SK-N-SH (cell line): Measurements from ENCODE around the gene STK36. TPM values are rescaled to one million over a fixed set of nuclear protein-coding genes. Genes with fewer than 3 reads are reported as not detected.

ENCODE experiments used
- CTCF ChIA-PET: fragments of 300-600, 350-600 bp; formaldehyde crosslinking; extraction: SDS; loops from one replicate; lab custom pipeline; 2021; lab: Yijun Ruan, JAX
- POLR2A ChIA-PET: fragments of 350-600 bp; sonication (Branson Sonifier 250); formaldehyde crosslinking; extraction: SDS; loops from one replicate; lab custom pipeline; 2020; ENCODE audit warnings: antibody characterized with exemption, inconsistent platforms; lab: Yijun Ruan, JAX
- DNase-seq: peaks from one replicate; pipeline ENCODE4 v3.0.0; 2012
- H2AFZ ChIP-seq: fragments of 200-600 bp; sonication (generic); 2 replicates; pipeline ENCODE4 v1.8.1; 2016; ENCODE audit warnings: antibody characterized with exemption, mild to moderate bottlenecking, low read depth
- H3F3A ChIP-seq: fragments of 200-600 bp; sonication (generic); replicated peaks from 2 replicates; pipeline ENCODE3; 2016; ENCODE audit warnings: antibody characterized with exemption, mild to moderate bottlenecking; ENCODE audit not compliant: insufficient read depth
- H3K27ac ChIP-seq, 2 experiments: fragments of 200-500 bp in 1 of 2; fragments of 200-600 bp in 1 of 2; sonication (Bioruptor generic) in 1 of 2; sonication (generic), shearing (Covaris generic) in 1 of 2; 2 replicates each; pipeline versions ENCODE4 v1.5.1 to v1.6.1; 2014 to 2016; ENCODE audit warnings: low read depth in 2 of 2, inconsistent platforms in 1 of 2, low read length in 1 of 2, mild to moderate bottlenecking in 1 of 2, mixed read lengths in 1 of 2
- H3K27me3 ChIP-seq: fragments of 200-600 bp; sonication (generic), shearing (Covaris generic); 2 replicates; pipeline ENCODE4 v1.6.1; 2016; ENCODE audit warnings: mixed run types; ENCODE audit not compliant: insufficient read depth
- H3K36me3 ChIP-seq, 2 experiments: fragments of 200-500 bp in 1 of 2; fragments of 200-600 bp in 1 of 2; sonication (Bioruptor generic) in 1 of 2; sonication (generic) in 1 of 2; replicated peaks in 1 of 2; 2 replicates each; pipeline versions ENCODE3 to v1.5.1; 2014 to 2016; ENCODE audit warnings: low read length in 1 of 2, mild to moderate bottlenecking in 1 of 2; ENCODE audit not compliant: insufficient read depth in 2 of 2, control insufficient read depth in 1 of 2
- H3K4me1 ChIP-seq, 2 experiments: fragments of 200-500 bp in 1 of 2; fragments of 200-600 bp in 1 of 2; sonication (Bioruptor generic) in 1 of 2; sonication (generic), shearing (Covaris generic) in 1 of 2; 2 replicates each; pipeline versions ENCODE4 v1.5.1 to v1.6.1; 2014 to 2016; ENCODE audit warnings: low read depth in 1 of 2, low read length in 1 of 2, mixed run types in 1 of 2; ENCODE audit not compliant: insufficient read depth in 2 of 2, control insufficient read depth in 1 of 2
- H3K4me2 ChIP-seq: fragments of 200-600 bp; sonication (generic), shearing (Covaris generic); 2 replicates; pipeline ENCODE4 v1.6.1; 2017; ENCODE audit warnings: mixed run types
- H3K4me3 ChIP-seq, 2 experiments: fragments of 200-500 bp in 1 of 2; fragments of 200-600 bp in 1 of 2; sonication (Bioruptor generic) in 1 of 2; sonication (generic), shearing (Covaris generic) in 1 of 2; 2 replicates each; pipeline versions ENCODE4 v1.5.1 to v1.8.1; 2014 to 2016; ENCODE audit warnings: low read depth in 2 of 2, inconsistent platforms in 1 of 2, low read length in 1 of 2, mild to moderate bottlenecking in 1 of 2, mixed read lengths in 1 of 2, moderate library complexity in 1 of 2
- H3K79me2 ChIP-seq: fragments of 200-600 bp; sonication (generic); 2 replicates; pipeline ENCODE4 v1.8.1; 2017; ENCODE audit warnings: mild to moderate bottlenecking; ENCODE audit not compliant: insufficient read depth
- H3K9ac ChIP-seq: fragments of 200-600 bp; sonication (generic); 2 replicates; pipeline ENCODE4 v1.6.1; 2017; ENCODE audit warnings: mixed run types
- H3K9me2 ChIP-seq: fragments of 200-600 bp; sonication (generic); 2 replicates; pipeline ENCODE4 v1.6.1; 2017; ENCODE audit warnings: mixed run types
- H3K9me3 ChIP-seq: fragments of 200-600 bp; sonication (generic); 2 replicates; pipeline ENCODE4 v1.6.1; 2017; ENCODE audit warnings: mixed run types, mild to moderate bottlenecking, moderate library complexity
- H4K20me1 ChIP-seq: fragments of 200-600 bp; sonication (generic); 2 replicates; pipeline ENCODE4 v1.6.1; 2017; ENCODE audit warnings: mild to moderate bottlenecking, mixed run types; ENCODE audit not compliant: insufficient read depth
- ELF1 ChIP-seq: IDR thresholded peaks from 2 replicates; pipeline ENCODE4 v1.4.0; 2012
- EP300 ChIP-seq, 2 experiments: IDR thresholded peaks; 2 replicates each; pipeline versions ENCODE4 v1.4.0 to v1.6.1; 2012; ENCODE audit warnings: borderline replicate concordance in 1 of 2, low read depth in 1 of 2, low read length in 1 of 2
- FOXJ3 ChIP-seq: sonication (generic); formaldehyde crosslinking; IDR thresholded peaks from 2 replicates; pipeline ENCODE4 v1.5.1; 2020; ENCODE audit warnings: mild to moderate bottlenecking, missing genetic modification reagents
- FOXM1 ChIP-seq: IDR thresholded peaks from 2 replicates; pipeline ENCODE4 v1.4.0; 2012; ENCODE audit warnings: low read depth, mild to moderate bottlenecking
- GABPA ChIP-seq: IDR thresholded peaks from 2 replicates; pipeline ENCODE4 v1.4.0; 2012; ENCODE audit warnings: low read depth, mild to moderate bottlenecking
- JUND ChIP-seq: IDR thresholded peaks from 2 replicates; pipeline ENCODE4 v1.4.0; 2012
- POLR2AphosphoS5 ChIP-seq: IDR thresholded peaks from 2 replicates; pipeline ENCODE4 v1.6.1; 2012; ENCODE audit warnings: low read depth, low read length
- RAD21 ChIP-seq: IDR thresholded peaks from 2 replicates; pipeline ENCODE4 v1.6.1; 2012; ENCODE audit warnings: mild to moderate bottlenecking, low read length
- RXRA ChIP-seq: IDR thresholded peaks from 2 replicates; pipeline ENCODE4 v1.4.0; 2012; ENCODE audit warnings: low read depth, mild to moderate bottlenecking, borderline replicate concordance
- SIN3A ChIP-seq: IDR thresholded peaks from 2 replicates; pipeline ENCODE4 v1.6.1; 2012; ENCODE audit warnings: low read depth, mild to moderate bottlenecking, low read length, moderate library complexity, borderline replicate concordance
- SMC3 ChIP-seq: IDR thresholded peaks from 2 replicates; pipeline ENCODE4 v1.6.1; 2012; ENCODE audit warnings: low read depth, low read length, improper control_type of control experiment
- TAF1 ChIP-seq: IDR thresholded peaks from 2 replicates; pipeline ENCODE4 v1.6.1; 2012; ENCODE audit warnings: low read depth, mild to moderate bottlenecking, low read length, moderate library complexity, borderline replicate concordance
- TCF12 ChIP-seq: IDR thresholded peaks from 2 replicates; pipeline ENCODE4 v1.4.0; 2012
- TEAD4 ChIP-seq: IDR thresholded peaks from 2 replicates; pipeline ENCODE4 v1.4.0; 2012; ENCODE audit warnings: mild to moderate bottlenecking, borderline replicate concordance; ENCODE audit not compliant: insufficient read depth
- WGBS: methylation state at CpG from one replicate; pipeline ENCODE4 v1.1.6; 2017; ENCODE audit warnings: low lambda C conversion rate; 5-methylcytosine and 5-hydroxymethylcytosine counted together
- polyA plus RNA-seq, 3 experiments: library from polyadenylated mRNA; depleted of rRNA; stranded (reverse); fragments of >200 nt; gene quantifications; 2 replicates each; pipeline ENCODE4 v1.2.3, GENCODE V29; 2012
- TF ChIP-seq, protein P1 (sequence below): fragments of 200-600 bp; sonication (generic); IDR thresholded peaks from 2 replicates; pipeline ENCODE4 v1.6.1; 2017; ENCODE audit warnings: antibody characterized with exemption, mild to moderate bottlenecking, moderate library complexity
- TF ChIP-seq, protein P2 (sequence below): IDR thresholded peaks from 2 replicates; pipeline ENCODE4 v1.4.0; 2012; ENCODE audit warnings: low read depth, borderline replicate concordance
- TF ChIP-seq, protein P3 (sequence below): IDR thresholded peaks from 2 replicates; pipeline ENCODE4; 2012
- TF ChIP-seq, protein P4 (sequence below): IDR thresholded peaks from 2 replicates; pipeline ENCODE4 v1.6.1; 2012; ENCODE audit warnings: mild to moderate bottlenecking, low read depth, low read length, moderate library complexity

The STK36 gene
- polyA plus RNA-seq, 1 of the 3 experiments (the other 2 are of a cell fraction), result 53.5 TPM

DNA sequence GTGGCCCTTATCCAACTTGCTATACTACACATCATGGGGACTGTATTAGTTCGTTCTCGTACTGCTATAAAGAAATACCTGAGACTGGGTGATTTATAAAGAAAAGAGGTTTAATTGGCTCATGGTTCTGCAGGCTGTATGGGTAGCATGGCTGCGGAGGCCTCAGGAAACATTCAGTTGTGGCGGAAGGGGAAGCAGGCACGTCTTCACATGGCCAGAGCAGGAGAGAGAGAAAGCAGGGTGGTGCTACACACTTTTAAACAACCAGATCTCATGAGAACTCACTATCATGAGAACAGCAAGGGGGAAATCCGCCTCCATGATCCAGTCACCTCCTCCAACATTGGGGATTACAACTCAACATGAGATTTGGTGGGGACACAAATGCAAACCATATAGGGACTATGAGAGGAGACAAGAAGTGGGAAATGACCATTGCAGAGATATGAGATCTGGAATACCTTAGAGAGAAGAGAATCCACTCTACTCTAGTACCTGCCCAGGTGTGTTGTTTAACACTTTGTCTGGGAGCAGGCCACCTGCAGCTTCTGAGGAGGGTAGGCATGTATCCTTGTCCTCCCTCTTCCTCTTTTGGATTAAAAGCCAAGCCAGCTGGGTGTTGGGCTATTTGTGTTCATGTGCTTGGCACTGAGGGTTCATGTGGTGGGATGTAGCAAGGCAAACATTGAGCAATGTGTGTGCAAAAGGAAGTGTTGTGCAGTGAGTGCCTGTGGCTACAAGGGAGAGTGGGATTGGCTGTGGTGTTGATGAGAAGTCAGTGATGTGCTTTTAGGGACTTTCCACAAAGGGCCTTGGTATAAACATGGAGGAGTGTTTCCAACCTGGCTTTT, 61.5 kb downstream of the STK36 start:
- no peak overlapping the region for H3K9ac ChIP-seq
- peaks cover 7 to 11% of the 10 kb centered on the region in 2 experiments for H3K36me3 ChIP-seq
- H3K4me2 ChIP-seq, result no peak overlapping the region
- no peaks in the 10 kb centered on the region for H4K20me1 ChIP-seq
- 83% methylated on average over 6 of the region's 6 CpGs for WGBS
- peaks cover 22% of the 10 kb centered on the region for H3F3A ChIP-seq
- peaks cover 0 to 26% of the 10 kb centered on the region in 2 experiments; a peak in 2 of 4 replicates for H3K4me1 ChIP-seq
- no peaks in the 10 kb centered on the region for H3K9me2 ChIP-seq
- DNase-seq, result no peak
- no peak overlapping the region for H3K4me3 ChIP-seq
- peak overlapping the region in 1 of 2 experiments; percentile 98; a peak in 2 of 4 replicates for H3K27ac ChIP-seq
- ChIA-PET POLR2A (no interaction called here), CTCF (interaction anchor here (0.6 kb wide), 1 partner anchor 18 kb away, joined by 3 read pairs; no protein-coding TSS in a partner anchor)
- H3K9me3 ChIP-seq, result no peaks in the 10 kb centered on the region
- peaks cover 65% of the 10 kb centered on the region for H3K79me2 ChIP-seq
- no peak overlapping the region for H2AFZ ChIP-seq
- no peaks in the 10 kb centered on the region for H3K27me3 ChIP-seq
- no peak for TF ChIP-seq RXRA
- no peak for TF ChIP-seq TEAD4
- TF ChIP-seq JUND, result no peak
- TF ChIP-seq POLR2AphosphoS5, result no peak
- TF ChIP-seq FOXM1, result no peak
- TF ChIP-seq SMC3, result no peak
- no peak for TF ChIP-seq GABPA
- no peak for TF ChIP-seq FOXJ3 (CRISPR knock-in tag)
- TF ChIP-seq TAF1, result no peak
- TF ChIP-seq, protein P1, sequence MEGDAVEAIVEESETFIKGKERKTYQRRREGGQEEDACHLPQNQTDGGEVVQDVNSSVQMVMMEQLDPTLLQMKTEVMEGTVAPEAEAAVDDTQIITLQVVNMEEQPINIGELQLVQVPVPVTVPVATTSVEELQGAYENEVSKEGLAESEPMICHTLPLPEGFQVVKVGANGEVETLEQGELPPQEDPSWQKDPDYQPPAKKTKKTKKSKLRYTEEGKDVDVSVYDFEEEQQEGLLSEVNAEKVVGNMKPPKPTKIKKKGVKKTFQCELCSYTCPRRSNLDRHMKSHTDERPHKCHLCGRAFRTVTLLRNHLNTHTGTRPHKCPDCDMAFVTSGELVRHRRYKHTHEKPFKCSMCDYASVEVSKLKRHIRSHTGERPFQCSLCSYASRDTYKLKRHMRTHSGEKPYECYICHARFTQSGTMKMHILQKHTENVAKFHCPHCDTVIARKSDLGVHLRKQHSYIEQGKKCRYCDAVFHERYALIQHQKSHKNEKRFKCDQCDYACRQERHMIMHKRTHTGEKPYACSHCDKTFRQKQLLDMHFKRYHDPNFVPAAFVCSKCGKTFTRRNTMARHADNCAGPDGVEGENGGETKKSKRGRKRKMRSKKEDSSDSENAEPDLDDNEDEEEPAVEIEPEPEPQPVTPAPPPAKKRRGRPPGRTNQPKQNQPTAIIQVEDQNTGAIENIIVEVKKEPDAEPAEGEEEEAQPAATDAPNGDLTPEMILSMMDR, result no peak
- TF ChIP-seq, protein P2, sequence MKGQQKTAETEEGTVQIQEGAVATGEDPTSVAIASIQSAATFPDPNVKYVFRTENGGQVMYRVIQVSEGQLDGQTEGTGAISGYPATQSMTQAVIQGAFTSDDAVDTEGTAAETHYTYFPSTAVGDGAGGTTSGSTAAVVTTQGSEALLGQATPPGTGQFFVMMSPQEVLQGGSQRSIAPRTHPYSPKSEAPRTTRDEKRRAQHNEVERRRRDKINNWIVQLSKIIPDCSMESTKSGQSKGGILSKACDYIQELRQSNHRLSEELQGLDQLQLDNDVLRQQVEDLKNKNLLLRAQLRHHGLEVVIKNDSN, result no peak

DNA sequence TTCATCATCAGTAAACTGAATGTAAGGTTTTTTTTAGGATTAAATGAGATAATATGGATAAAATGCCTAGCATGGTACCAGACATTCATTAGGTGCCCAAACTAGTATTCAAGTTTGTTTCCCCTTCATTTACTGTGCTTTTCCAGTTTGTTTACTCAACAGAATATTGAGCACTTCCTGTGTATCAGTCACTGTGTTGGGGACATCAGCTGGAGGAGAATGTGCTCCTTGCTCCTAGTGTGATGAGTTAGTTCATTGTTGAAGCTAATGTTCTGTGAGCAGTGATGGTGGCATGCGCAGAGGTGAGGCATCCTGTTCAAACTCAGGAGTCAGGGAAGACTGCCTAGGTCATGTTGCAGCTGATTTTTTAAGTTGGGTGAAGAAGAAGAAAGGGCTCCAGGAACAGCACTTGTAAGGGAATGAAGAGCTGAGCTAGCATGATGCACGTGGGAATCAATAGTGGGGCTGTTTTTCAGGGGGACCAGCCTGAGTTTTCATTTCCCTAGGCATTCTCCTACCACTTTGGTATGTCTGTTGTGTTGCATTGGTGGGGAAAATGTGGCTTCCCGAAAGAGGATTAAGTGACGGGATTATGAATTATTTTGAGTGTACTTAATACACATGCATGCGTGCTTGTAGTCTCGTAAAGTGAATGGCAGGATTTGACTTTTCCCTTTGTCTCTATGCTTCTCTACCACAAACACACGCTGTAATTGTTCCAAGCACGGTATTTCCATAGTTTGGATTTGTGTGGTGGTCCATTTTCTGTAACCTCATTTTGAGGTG, 62.5 kb downstream of the STK36 start:
- CTCF ChIA-PET, result interaction anchor here (1.0 to 1.3 kb wide), 2 partner anchors 47 to 113 kb away, joined by 3 read pairs; no protein-coding TSS in a partner anchor
- Histone ChIP-seq H3K4me2 (no peak overlapping the region), H3K27me3 (no peaks in the 10 kb centered on the region), H3K79me2 (peaks cover 55% of the 10 kb centered on the region), H3K36me3 (peaks cover 10 to 21% of the 10 kb centered on the region in 2 experiments), H3K27ac (no peak overlapping the region), H3K9ac (no peak overlapping the region), H3F3A (peaks cover 24% of the 10 kb centered on the region), H3K9me3 (no peaks in the 10 kb centered on the region), H3K4me3 (no peak overlapping the region), H4K20me1 (no peaks in the 10 kb centered on the region), H3K9me2 (no peaks in the 10 kb centered on the region), H3K4me1 (peaks cover 0 to 26% of the 10 kb centered on the region in 2 experiments; a peak in 2 of 4 replicates), H2AFZ (no peak overlapping the region)
- 98% methylated on average over 8 of the region's 8 CpGs for WGBS
- DNase-seq, result no peak
- POLR2A ChIA-PET, result no interaction called here
- TF ChIP-seq JUND (no peak), TAF1 (no peak), GABPA (no peak), RXRA (no peak), SMC3 (no peak), ELF1 (no peak), SIN3A (no peak), TCF12 (no peak), EP300 (IDR thresholded peaks at IDR 0.05; ENCODE audit: borderline replicate concordance in 1 of 2, low read depth in 1 of 2, low read length in 1 of 2) (no peak), RAD21 (no peak)
- TF ChIP-seq, protein P3, sequence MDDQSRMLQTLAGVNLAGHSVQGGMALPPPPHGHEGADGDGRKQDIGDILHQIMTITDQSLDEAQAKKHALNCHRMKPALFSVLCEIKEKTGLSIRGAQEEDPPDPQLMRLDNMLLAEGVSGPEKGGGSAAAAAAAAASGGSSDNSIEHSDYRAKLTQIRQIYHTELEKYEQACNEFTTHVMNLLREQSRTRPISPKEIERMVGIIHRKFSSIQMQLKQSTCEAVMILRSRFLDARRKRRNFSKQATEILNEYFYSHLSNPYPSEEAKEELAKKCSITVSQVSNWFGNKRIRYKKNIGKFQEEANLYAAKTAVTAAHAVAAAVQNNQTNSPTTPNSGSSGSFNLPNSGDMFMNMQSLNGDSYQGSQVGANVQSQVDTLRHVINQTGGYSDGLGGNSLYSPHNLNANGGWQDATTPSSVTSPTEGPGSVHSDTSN, result no peak
- TF ChIP-seq, protein P4, sequence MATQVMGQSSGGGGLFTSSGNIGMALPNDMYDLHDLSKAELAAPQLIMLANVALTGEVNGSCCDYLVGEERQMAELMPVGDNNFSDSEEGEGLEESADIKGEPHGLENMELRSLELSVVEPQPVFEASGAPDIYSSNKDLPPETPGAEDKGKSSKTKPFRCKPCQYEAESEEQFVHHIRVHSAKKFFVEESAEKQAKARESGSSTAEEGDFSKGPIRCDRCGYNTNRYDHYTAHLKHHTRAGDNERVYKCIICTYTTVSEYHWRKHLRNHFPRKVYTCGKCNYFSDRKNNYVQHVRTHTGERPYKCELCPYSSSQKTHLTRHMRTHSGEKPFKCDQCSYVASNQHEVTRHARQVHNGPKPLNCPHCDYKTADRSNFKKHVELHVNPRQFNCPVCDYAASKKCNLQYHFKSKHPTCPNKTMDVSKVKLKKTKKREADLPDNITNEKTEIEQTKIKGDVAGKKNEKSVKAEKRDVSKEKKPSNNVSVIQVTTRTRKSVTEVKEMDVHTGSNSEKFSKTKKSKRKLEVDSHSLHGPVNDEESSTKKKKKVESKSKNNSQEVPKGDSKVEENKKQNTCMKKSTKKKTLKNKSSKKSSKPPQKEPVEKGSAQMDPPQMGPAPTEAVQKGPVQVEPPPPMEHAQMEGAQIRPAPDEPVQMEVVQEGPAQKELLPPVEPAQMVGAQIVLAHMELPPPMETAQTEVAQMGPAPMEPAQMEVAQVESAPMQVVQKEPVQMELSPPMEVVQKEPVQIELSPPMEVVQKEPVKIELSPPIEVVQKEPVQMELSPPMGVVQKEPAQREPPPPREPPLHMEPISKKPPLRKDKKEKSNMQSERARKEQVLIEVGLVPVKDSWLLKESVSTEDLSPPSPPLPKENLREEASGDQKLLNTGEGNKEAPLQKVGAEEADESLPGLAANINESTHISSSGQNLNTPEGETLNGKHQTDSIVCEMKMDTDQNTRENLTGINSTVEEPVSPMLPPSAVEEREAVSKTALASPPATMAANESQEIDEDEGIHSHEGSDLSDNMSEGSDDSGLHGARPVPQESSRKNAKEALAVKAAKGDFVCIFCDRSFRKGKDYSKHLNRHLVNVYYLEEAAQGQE, result no peak
